Body of pancreas (tissue), 4 donors: Measurements from ENCODE around the gene DYNC2H1.

Source experiments
- CTCF ChIP-seq, 7 experiments: fragments of 450-650 bp in 4 of 7; fragments of 200-600 bp in 3 of 7; sonication (generic) in 3 of 7; IDR thresholded peaks; one replicate each; pipeline ENCODE4 v1.5.1; 2016 to 2019; ENCODE audit warnings: antibody characterized with exemption in 7 of 7
- POLR2A ChIP-seq, 3 donors: fragments of 450-650 bp; IDR thresholded peaks; one replicate each; pipeline ENCODE4 v1.6.1; 2016; ENCODE audit warnings: antibody characterized with exemption in 3 of 3, mild to moderate bottlenecking in 2 of 3

DNA sequence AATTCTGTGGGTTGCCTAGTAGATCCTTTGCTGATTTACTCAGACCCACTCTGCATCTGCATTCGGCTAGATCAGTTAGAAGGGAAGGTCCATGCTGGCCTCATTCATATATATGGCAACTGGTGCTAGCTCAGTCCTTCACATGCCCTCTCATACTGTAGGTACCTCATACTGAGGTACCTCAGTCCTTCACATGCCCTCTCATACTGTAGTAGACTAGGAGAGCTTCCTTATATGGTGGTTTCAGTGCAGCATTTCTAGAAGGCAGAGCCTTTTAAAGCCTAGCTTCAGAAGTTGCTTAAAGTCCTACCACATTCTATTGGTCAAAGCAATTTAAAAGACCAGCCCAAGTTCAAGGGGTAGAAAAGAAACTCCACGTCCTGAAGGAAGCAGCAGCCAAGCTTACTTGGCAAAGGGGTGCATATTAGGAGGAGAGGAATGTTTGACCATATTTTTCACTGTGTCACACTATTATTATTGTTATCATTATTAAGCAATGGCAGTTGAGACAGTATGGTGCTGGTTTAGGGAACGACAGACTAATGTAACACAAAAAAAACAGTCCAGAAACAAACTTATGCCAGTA is 356.4 kb downstream of the DYNC2H1 start:
- TF ChIP-seq CTCF (IDR thresholded peaks at IDR 0.05): no peak
- TF ChIP-seq POLR2A (IDR thresholded peaks at IDR 0.05): no peak
